ENCODE measurements around the gene KCNH8.

GRCh38 chr3:19338769-19339168 is 190.5 kb downstream of the KCNH8 start:
- TF ChIP-seq, protein P1, sequence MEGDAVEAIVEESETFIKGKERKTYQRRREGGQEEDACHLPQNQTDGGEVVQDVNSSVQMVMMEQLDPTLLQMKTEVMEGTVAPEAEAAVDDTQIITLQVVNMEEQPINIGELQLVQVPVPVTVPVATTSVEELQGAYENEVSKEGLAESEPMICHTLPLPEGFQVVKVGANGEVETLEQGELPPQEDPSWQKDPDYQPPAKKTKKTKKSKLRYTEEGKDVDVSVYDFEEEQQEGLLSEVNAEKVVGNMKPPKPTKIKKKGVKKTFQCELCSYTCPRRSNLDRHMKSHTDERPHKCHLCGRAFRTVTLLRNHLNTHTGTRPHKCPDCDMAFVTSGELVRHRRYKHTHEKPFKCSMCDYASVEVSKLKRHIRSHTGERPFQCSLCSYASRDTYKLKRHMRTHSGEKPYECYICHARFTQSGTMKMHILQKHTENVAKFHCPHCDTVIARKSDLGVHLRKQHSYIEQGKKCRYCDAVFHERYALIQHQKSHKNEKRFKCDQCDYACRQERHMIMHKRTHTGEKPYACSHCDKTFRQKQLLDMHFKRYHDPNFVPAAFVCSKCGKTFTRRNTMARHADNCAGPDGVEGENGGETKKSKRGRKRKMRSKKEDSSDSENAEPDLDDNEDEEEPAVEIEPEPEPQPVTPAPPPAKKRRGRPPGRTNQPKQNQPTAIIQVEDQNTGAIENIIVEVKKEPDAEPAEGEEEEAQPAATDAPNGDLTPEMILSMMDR (conservative IDR thresholded peaks at IDR 0.05 in 1 of 2, IDR thresholded peaks at IDR 0.05 in 1 of 2; ENCODE audit: extremely low read depth in 1 of 2, insufficient read depth in 1 of 2, low read depth in 1 of 2, low read length in 2 of 2) = no peak
- no peak for TF ChIP-seq EZH2 (IDR thresholded peaks at IDR 0.05; ENCODE audit: borderline replicate concordance, low read length)

Data from mammary epithelial cell (primary cell).